ENCODE results near the gene NR1D2. TPM values are rescaled to one million over a fixed set of nuclear protein-coding genes. Genes with fewer than 3 reads are reported as not detected.
"Not testable (repeated sequence)": the region's sequence is repeated elsewhere in the genome, so short reads cannot be mapped to it uniquely, and the experiment has no call there.

The NR1D2 gene
- total RNA-seq, 4 donors from 2014 or later = 23.8 to 29.7 (median 25.1) TPM

- TF ChIP-seq POLR2A (IDR thresholded peaks at IDR 0.05) = no peak
- TF ChIP-seq CTCF (IDR thresholded peaks at IDR 0.05) = no peak
- H3K27me3 ChIP-seq = no peaks in the 10 kb centered on the region
- H3K27ac ChIP-seq = no peak overlapping the region
- DNase-seq = no peak
- no peak overlapping the region for H3K4me3 ChIP-seq
- no peaks in the 10 kb centered on the region for H3K36me3 ChIP-seq
- H3K9me3 ChIP-seq = no peaks in the 10 kb centered on the region
- no peaks in the 10 kb centered on the region for H3K4me1 ChIP-seq
These were observed 74.5 kb downstream of the NR1D2 start for GRCh38 chr3:24019585-24019984.

GRCh38 chr3:24020036-24020691 lies 75.1 kb downstream of the NR1D2 start:
- Histone ChIP-seq H3K27me3 (no peaks in the 10 kb centered on the region), H3K36me3 (no peaks in the 10 kb centered on the region), H3K4me1 (no peaks in the 10 kb centered on the region), H3K4me3 (no peak overlapping the region), H3K9me3 (no peaks in the 10 kb centered on the region), H3K27ac (no peak overlapping the region)
- TF ChIP-seq POLR2A (IDR thresholded peaks at IDR 0.05) = no peak
- TF ChIP-seq CTCF (IDR thresholded peaks at IDR 0.05) = no peak
- DNase-seq = no peak

DNA sequence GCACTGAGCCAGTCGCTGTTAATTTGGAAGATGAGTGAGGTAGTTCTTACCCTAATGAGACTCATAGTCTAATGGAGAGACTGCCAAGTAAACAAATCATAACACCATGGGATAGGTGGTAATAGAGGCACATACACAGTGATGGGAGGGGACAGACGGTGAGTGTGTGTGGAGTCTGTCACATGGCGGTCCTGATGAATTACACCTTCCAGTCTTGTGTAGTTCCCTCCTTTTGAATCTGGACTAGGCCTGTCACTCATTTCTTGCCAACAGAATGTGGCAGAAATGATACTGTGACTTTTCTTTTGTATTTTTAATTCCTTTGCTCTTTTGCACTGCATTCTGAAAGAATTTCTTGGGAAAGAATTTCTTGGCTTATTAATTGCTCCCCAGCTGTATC lies 78.1 kb downstream of the NR1D2 start:
- H3K4me3 ChIP-seq = no peak overlapping the region
- no peak overlapping the region for H3K27ac ChIP-seq
- TF ChIP-seq POLR2A (IDR thresholded peaks at IDR 0.05) = no peak
- TF ChIP-seq CTCF (IDR thresholded peaks at IDR 0.05) = no peak
- no peaks in the 10 kb centered on the region for H3K27me3 ChIP-seq
- H3K9me3 ChIP-seq = no peaks in the 10 kb centered on the region
- no peaks in the 10 kb centered on the region for H3K36me3 ChIP-seq
- no peaks in the 10 kb centered on the region for H3K4me1 ChIP-seq
- no peak for DNase-seq

GRCh38 chr3:24025805-24026204 lies 80.7 kb downstream of the NR1D2 start:
- Histone ChIP-seq H3K36me3 (no peaks in the 10 kb centered on the region), H3K27me3 (no peaks in the 10 kb centered on the region), H3K4me1 (no peaks in the 10 kb centered on the region), H3K9me3 (no peaks in the 10 kb centered on the region), H3K4me3 (no peak overlapping the region), H3K27ac (no peak overlapping the region)
- no peak for DNase-seq
- TF ChIP-seq CTCF (IDR thresholded peaks at IDR 0.05) = no peak
- no peak for TF ChIP-seq POLR2A (IDR thresholded peaks at IDR 0.05)

GRCh38 chr3:24026665-24027064 lies 81.6 kb downstream of the NR1D2 start:
- not testable (repeated sequence) for H3K4me3 ChIP-seq, H3K36me3 ChIP-seq, H3K9me3 ChIP-seq, H3K4me1 ChIP-seq, H3K27me3 ChIP-seq, DNase-seq, H3K27ac ChIP-seq

DNA sequence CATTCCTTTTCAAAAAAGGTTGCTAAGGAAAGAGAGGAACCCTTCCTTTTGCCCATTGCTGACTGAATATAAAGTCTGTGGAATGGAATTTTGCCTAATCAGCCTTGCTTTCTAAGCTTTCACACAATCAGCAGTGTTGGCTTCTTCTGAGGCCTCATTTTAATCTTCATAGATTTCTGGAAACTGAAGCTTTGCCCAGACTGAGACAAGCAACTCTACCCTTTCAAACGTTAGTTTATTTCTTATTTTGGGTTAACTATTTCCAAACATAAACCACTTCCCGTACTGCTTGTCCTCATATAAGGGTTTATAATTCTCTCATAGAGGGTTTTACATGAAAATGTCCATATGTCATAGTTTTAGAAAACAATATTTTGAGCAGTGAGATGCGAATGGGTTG lies 82.9 kb downstream of the NR1D2 start:
- no peak overlapping the region for H3K4me3 ChIP-seq
- H3K9me3 ChIP-seq = no peaks in the 10 kb centered on the region

More for the DNA sequence above, 82.9 kb downstream of the NR1D2 start:
- no peak overlapping the region for H3K27ac ChIP-seq
- no peak for DNase-seq
- no peaks in the 10 kb centered on the region for H3K36me3 ChIP-seq
- TF ChIP-seq CTCF (IDR thresholded peaks at IDR 0.05) (no peak), POLR2A (IDR thresholded peaks at IDR 0.05) (no peak)
- no peaks in the 10 kb centered on the region for H3K4me1 ChIP-seq
- no peaks in the 10 kb centered on the region for H3K27me3 ChIP-seq

Other genes starting within 250 kb of the NR1D2 start
- 10 to 100 TPM; 26.1 to 58.6 (median 43.0) TPM for gene UBE2E1, start 139.3 kb upstream of the NR1D2 start, total RNA-seq
- 10 to 100 TPM in 1 of 4 donors, 1 to 10 TPM in 3; 4.2 to 11.6 (median 7.7) TPM for gene NKIRAS1, start 28.3 kb upstream of the NR1D2 start, total RNA-seq
- 1,000 to 10,000 TPM in 1 of 4 donors, 100 to 1,000 TPM in 3; 409 to 1,183 (median 647) TPM for gene RPL15, start 28.2 kb upstream of the NR1D2 start, total RNA-seq

Data from Peyer's patch (tissue), 4 donors.